ENCODE data around the gene ZNF778.
A peak's percentile ranks its signal among the peaks of the same experiment; 100 is the strongest.

DNA sequence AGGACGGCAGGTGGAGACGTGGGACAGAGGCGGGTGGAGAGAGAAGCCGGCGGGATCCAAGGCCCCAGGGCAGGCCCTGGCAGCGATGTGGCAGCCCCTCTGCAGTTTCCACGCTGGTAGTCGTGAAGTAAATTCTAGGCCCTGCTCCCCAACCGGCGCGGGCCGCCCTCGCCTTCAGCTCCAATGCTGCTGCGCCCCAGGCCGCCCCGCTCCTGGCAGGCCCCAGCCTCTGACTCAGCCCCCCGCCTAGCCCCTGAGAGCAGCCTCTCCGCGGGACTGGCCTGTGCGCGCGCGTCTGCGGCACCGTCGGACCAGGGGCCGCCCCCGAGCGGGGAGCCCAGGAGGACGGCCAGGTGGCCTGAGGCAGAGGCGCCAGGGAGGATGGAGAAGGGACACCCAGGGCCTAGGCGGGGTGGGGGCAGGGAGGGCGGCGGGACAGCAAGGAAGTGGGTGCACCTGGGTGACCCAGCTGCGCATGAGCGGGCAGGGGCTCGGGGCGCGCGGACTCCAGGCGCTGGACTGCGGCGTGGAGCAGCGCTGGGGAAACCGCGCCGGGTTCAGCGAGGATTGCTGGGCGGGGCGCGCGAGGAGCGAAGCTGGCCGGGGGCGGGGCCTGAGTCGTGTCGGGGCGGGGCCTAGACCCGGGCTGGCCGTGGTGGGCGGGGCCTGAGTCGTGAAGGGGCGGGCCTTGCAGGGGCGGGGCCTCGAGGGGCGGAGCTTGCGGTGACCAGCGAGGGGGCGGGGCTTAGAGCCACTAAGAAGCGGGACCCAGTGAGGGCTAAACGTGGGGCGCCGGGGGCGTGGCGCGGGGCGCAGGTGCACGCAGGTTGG, 29.6 kb downstream of the ZNF778 start:
- no peak for TF ChIP-seq EP300 (IDR thresholded peaks at IDR 0.05)
- TF ChIP-seq MYC (IDR thresholded peaks at IDR 0.05; ENCODE audit: borderline replicate concordance, low read length): no peak
- TF ChIP-seq, protein P1, sequence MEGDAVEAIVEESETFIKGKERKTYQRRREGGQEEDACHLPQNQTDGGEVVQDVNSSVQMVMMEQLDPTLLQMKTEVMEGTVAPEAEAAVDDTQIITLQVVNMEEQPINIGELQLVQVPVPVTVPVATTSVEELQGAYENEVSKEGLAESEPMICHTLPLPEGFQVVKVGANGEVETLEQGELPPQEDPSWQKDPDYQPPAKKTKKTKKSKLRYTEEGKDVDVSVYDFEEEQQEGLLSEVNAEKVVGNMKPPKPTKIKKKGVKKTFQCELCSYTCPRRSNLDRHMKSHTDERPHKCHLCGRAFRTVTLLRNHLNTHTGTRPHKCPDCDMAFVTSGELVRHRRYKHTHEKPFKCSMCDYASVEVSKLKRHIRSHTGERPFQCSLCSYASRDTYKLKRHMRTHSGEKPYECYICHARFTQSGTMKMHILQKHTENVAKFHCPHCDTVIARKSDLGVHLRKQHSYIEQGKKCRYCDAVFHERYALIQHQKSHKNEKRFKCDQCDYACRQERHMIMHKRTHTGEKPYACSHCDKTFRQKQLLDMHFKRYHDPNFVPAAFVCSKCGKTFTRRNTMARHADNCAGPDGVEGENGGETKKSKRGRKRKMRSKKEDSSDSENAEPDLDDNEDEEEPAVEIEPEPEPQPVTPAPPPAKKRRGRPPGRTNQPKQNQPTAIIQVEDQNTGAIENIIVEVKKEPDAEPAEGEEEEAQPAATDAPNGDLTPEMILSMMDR (IDR thresholded peaks at IDR 0.05): no peak
- TF ChIP-seq FOSL2 (IDR thresholded peaks at IDR 0.05): no peak
- no peak for TF ChIP-seq FOSL2 (CRISPR knock-in tag; IDR thresholded peaks at IDR 0.05)
- TF ChIP-seq, protein P2, sequence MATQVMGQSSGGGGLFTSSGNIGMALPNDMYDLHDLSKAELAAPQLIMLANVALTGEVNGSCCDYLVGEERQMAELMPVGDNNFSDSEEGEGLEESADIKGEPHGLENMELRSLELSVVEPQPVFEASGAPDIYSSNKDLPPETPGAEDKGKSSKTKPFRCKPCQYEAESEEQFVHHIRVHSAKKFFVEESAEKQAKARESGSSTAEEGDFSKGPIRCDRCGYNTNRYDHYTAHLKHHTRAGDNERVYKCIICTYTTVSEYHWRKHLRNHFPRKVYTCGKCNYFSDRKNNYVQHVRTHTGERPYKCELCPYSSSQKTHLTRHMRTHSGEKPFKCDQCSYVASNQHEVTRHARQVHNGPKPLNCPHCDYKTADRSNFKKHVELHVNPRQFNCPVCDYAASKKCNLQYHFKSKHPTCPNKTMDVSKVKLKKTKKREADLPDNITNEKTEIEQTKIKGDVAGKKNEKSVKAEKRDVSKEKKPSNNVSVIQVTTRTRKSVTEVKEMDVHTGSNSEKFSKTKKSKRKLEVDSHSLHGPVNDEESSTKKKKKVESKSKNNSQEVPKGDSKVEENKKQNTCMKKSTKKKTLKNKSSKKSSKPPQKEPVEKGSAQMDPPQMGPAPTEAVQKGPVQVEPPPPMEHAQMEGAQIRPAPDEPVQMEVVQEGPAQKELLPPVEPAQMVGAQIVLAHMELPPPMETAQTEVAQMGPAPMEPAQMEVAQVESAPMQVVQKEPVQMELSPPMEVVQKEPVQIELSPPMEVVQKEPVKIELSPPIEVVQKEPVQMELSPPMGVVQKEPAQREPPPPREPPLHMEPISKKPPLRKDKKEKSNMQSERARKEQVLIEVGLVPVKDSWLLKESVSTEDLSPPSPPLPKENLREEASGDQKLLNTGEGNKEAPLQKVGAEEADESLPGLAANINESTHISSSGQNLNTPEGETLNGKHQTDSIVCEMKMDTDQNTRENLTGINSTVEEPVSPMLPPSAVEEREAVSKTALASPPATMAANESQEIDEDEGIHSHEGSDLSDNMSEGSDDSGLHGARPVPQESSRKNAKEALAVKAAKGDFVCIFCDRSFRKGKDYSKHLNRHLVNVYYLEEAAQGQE (IDR thresholded peaks at IDR 0.05): no peak
- TF ChIP-seq POLR2A (IDR thresholded peaks at IDR 0.05; ENCODE audit: low read length): peak; percentile 55
- no peak for TF ChIP-seq ZNF302 (CRISPR knock-in tag; IDR thresholded peaks at IDR 0.05)
- no peak for TF ChIP-seq CHD4 (IDR thresholded peaks at IDR 0.05; ENCODE audit: borderline replicate concordance)
- TF ChIP-seq, protein P3, sequence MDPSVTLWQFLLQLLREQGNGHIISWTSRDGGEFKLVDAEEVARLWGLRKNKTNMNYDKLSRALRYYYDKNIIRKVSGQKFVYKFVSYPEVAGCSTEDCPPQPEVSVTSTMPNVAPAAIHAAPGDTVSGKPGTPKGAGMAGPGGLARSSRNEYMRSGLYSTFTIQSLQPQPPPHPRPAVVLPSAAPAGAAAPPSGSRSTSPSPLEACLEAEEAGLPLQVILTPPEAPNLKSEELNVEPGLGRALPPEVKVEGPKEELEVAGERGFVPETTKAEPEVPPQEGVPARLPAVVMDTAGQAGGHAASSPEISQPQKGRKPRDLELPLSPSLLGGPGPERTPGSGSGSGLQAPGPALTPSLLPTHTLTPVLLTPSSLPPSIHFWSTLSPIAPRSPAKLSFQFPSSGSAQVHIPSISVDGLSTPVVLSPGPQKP (IDR thresholded peaks at IDR 0.05; ENCODE audit: low read depth, low read length): no peak
